ENCODE data around the gene ADA.
A peak's percentile ranks its signal among the peaks of the same experiment; 100 is the strongest.

The ADA gene

DNA sequence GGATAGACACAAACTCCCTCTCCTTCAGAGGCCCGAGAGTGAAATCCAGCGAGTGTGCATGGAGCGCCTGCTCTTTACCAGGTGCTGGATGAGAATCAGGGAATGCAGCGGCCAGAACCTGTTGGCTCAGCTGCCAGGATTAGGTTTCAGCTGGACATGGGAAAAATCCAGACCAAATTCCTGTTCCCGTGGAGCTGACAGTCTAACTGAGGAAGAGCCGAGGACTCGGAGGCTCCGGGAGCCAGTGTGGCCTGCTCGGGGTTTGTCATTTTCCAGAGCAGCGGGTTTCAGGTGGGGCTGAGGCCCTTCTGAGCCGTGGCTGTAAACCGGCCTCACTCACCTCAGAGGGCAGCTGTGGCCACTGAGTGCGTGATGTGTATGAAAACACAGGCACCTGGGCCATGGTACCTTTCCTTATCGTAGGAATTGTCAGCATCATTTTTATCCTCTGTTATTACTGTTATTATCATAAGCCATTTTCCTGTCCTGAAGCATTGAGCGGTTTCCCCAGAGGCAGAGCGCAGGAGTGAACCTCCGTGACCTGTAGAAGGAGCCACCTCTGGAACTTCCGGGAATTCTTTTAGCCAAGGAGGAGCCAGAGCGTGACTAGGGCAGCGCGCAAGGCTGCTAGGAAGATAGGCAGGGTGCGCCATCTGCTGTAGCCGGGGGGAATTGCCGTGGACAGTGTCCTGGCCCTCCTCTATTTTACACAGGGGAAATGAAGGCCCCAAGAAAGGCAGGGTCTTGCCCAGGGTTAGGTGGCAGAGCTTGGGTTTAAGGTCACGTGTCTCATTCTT is 41.8 kb downstream of the ADA start:
- H3K9me2 ChIP-seq (replicated peaks; ENCODE audit: insufficient read depth, low read length) = no peaks in the 10 kb centered on the region
- peak overlapping the region; percentile 42 for H3K4me3 ChIP-seq (ENCODE audit: low read length)
- no peaks in the 10 kb centered on the region for H3K36me3 ChIP-seq (replicated peaks; ENCODE audit: insufficient read depth, low read length)
- H3K27ac ChIP-seq (ENCODE audit: low read length) = peak overlapping the region; percentile 50; the same call in 1 of the 2 replicates
- H4K20me1 ChIP-seq (ENCODE audit: insufficient read depth, low read length) = no peaks in the 10 kb centered on the region
- H2AFZ ChIP-seq (ENCODE audit: low read length) = peak overlapping the region; percentile 70
- H3K4me2 ChIP-seq (ENCODE audit: low read depth, low read length) = peak overlapping the region; percentile 68
- H3K9me3 ChIP-seq (replicated peaks; ENCODE audit: insufficient read depth, low read length) = no peaks in the 10 kb centered on the region
- peak overlapping the region; percentile 18; the same call in 1 of the 2 replicates for H3K9ac ChIP-seq (ENCODE audit: low read length)
- H3F3A ChIP-seq (ENCODE audit: insufficient read depth, low read length) = peaks cover 17% of the 10 kb centered on the region
- DNase-seq = peak; percentile 76
- no peak for TF ChIP-seq EZH2phosphoT487 (IDR thresholded peaks at IDR 0.05; ENCODE audit: low read length)
- TF ChIP-seq, protein P1, sequence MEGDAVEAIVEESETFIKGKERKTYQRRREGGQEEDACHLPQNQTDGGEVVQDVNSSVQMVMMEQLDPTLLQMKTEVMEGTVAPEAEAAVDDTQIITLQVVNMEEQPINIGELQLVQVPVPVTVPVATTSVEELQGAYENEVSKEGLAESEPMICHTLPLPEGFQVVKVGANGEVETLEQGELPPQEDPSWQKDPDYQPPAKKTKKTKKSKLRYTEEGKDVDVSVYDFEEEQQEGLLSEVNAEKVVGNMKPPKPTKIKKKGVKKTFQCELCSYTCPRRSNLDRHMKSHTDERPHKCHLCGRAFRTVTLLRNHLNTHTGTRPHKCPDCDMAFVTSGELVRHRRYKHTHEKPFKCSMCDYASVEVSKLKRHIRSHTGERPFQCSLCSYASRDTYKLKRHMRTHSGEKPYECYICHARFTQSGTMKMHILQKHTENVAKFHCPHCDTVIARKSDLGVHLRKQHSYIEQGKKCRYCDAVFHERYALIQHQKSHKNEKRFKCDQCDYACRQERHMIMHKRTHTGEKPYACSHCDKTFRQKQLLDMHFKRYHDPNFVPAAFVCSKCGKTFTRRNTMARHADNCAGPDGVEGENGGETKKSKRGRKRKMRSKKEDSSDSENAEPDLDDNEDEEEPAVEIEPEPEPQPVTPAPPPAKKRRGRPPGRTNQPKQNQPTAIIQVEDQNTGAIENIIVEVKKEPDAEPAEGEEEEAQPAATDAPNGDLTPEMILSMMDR (IDR thresholded peaks at IDR 0.05; ENCODE audit: low read length) = peak; percentile 98
- H3K79me2 ChIP-seq (ENCODE audit: low read length) = no peaks in the 10 kb centered on the region
- no peaks in the 10 kb centered on the region for H3K27me3 ChIP-seq (replicated peaks; ENCODE audit: insufficient read depth, low read length)
- peaks cover 16% of the 10 kb centered on the region; the same call in 1 of the 2 replicates for H3K4me1 ChIP-seq (ENCODE audit: low read length)

DNA sequence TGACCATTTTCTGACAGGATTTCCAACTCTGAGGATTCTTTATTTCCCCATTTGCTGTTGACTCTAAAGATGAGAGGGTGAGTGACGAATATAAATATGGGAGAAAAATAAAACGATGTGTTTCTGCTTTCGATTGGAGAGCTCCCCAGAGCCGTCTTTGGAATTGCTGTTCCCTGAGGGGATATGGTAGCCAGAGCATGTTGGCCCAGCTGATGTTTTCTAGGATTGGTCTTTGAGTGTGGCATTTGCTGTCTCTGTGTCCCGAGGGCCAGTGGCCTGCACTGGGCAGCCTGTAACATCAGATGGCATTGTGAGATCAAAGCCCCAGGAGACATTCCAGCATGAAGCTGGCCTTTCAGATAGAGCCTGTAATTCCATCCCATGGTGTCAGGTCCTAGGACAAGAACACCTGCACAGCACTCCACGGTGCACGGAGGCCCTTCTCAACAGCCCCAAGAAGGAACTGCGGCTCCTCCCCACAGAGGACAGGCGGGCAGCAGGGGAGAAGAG is 42.4 kb downstream of the ADA start:
- Histone ChIP-seq H3K9me3 (replicated peaks; ENCODE audit: insufficient read depth, low read length) (no peaks in the 10 kb centered on the region), H3F3A (ENCODE audit: insufficient read depth, low read length) (peaks cover 17% of the 10 kb centered on the region), H3K27ac (ENCODE audit: low read length) (no peak overlapping the region), H3K4me2 (ENCODE audit: low read depth, low read length) (no peak overlapping the region), H3K36me3 (replicated peaks; ENCODE audit: insufficient read depth, low read length) (no peaks in the 10 kb centered on the region), H3K4me1 (ENCODE audit: low read length) (peaks cover 16% of the 10 kb centered on the region; the same call in 1 of the 2 replicates), H4K20me1 (ENCODE audit: insufficient read depth, low read length) (no peaks in the 10 kb centered on the region), H3K9ac (ENCODE audit: low read length) (no peak overlapping the region), H3K79me2 (ENCODE audit: low read length) (no peaks in the 10 kb centered on the region), H3K27me3 (replicated peaks; ENCODE audit: insufficient read depth, low read length) (no peaks in the 10 kb centered on the region), H3K9me2 (replicated peaks; ENCODE audit: insufficient read depth, low read length) (no peaks in the 10 kb centered on the region), H3K4me3 (ENCODE audit: low read length) (no peak overlapping the region), H2AFZ (ENCODE audit: low read length) (no peak overlapping the region)
- no peak for DNase-seq
- TF ChIP-seq EZH2 (optimal IDR thresholded peaks at IDR 0.05; ENCODE audit: low read depth, low read length) = no peak
- TF ChIP-seq, protein P1 (IDR thresholded peaks at IDR 0.05; ENCODE audit: low read length) = no peak
- no peak for TF ChIP-seq EZH2phosphoT487 (IDR thresholded peaks at IDR 0.05; ENCODE audit: low read length)

DNA sequence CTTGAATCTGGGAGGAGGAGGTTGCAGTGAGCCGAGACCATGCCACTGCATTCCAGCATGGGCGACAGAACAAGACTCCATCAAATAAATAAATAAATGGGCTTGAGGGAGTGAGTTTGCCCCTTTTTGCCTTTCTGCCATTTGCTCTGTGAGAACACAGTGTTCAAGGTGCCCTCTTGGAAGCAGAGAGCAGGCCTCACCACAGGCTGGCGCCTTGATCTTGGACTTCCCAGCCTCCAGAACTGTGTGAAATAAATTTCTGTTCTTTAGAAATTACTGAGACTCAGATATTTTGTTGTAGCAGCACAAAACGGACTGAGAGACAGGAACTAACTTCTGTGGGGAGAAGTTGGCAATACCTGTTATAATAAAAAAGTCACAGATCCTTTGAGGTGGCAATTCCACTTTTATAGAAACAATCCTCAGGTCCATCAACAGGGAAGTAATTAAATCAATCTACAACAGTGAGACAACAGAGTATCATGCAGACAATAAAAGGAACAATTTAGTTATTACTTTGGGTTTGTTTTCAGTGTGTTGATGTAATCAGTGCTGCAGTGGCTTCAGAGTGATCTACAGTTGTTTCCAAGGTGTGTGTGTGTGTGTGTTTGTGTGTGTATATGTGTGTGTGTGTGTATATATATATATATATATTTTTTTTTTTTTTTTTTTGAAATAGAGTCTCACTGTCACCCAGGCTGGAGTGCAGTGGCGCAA is 44.6 kb downstream of the ADA start:
- Histone ChIP-seq H3K4me3 (ENCODE audit: low read length) (no peak overlapping the region), H3K79me2 (ENCODE audit: low read length) (no peaks in the 10 kb centered on the region), H3K4me1 (ENCODE audit: low read length) (peaks cover 19% of the 10 kb centered on the region), H3K9me3 (replicated peaks; ENCODE audit: insufficient read depth, low read length) (no peaks in the 10 kb centered on the region), H3K9ac (ENCODE audit: low read length) (no peak overlapping the region), H4K20me1 (ENCODE audit: insufficient read depth, low read length) (no peaks in the 10 kb centered on the region), H3K27me3 (replicated peaks; ENCODE audit: insufficient read depth, low read length) (no peaks in the 10 kb centered on the region), H3K36me3 (replicated peaks; ENCODE audit: insufficient read depth, low read length) (no peaks in the 10 kb centered on the region), H3F3A (ENCODE audit: insufficient read depth, low read length) (peaks cover 13% of the 10 kb centered on the region), H3K4me2 (ENCODE audit: low read depth, low read length) (no peak overlapping the region), H2AFZ (ENCODE audit: low read length) (no peak overlapping the region), H3K27ac (ENCODE audit: low read length) (no peak overlapping the region), H3K9me2 (replicated peaks; ENCODE audit: insufficient read depth, low read length) (no peaks in the 10 kb centered on the region)
- DNase-seq = no peak
- TF ChIP-seq EZH2phosphoT487 (IDR thresholded peaks at IDR 0.05; ENCODE audit: low read length) (no peak), EZH2 (optimal IDR thresholded peaks at IDR 0.05; ENCODE audit: low read depth, low read length) (no peak)
- TF ChIP-seq, protein P1 (IDR thresholded peaks at IDR 0.05; ENCODE audit: low read length) = no peak
